GM18498 (cell line): Measurements from ENCODE around the gene DAZAP1.
"Not testable (repeated sequence)": the region's sequence is repeated elsewhere in the genome, so short reads cannot be mapped to it uniquely, and the experiment has no call there.

ENCODE experiments used
- ATAC-seq: cut with Tn5 transposase; IDR thresholded peaks from one replicate; pipeline ENCODE4 v1.9.1; 2021; ENCODE audit warnings: mild to moderate bottlenecking, moderate library complexity; ENCODE audit not compliant: unreplicated experiment

Gene DAZAP1

GRCh38 chr19:1410136-1410786, 2.9 kb downstream of the DAZAP1 start:
- no peak for ATAC-seq

DNA sequence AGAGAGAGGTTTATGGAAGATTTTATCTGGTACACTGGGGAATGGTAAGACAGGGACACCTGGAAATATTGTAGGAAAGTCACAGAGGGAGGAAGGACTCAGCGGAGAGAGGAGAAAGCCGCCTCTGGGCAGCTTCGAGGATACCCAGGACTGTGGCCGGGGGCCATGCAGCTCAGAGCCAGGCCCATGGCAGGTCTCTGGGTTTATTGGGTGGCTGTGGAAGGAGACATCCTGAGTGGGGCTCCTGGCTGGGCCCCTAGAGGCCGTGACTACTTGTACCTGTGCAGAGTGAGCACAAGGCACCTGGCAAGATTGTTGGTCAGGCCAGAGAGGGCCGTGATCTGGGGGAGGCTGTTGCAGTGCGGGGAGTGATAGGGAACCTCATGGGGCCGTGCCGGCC, 3.4 kb downstream of the DAZAP1 start:
- ATAC-seq: no peak

GRCh38 chr19:1411255-1412191, 4.1 kb downstream of the DAZAP1 start:
- no peak for ATAC-seq

DNA sequence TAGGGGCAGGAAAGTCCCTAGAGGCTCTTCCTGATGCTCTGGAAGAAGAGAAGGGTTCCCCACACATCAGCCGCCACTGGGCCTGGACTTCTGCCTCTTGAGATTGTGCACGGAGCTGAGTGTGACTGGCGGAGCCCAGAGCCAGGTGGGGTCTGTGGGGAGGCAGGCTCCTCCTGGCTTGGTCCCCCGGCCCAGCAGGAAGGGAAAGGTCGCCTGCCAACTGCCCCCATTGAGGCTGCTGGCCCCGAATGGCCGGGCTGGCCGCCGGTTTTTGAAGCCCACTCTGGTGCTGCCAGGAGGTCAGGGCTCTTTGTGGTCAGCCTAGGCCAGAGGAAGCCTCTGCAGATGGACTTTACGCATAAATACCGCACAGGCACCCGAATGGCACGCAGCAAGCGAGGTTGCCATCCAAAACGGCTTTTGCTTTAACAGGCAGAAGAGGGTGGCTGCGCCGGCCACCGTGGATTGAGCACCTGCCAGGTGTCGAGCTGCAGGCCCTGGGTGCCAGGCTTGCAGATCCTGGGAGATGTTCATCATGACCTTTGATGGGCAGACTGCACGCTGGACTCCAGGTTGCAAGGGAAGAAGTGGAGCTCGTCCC, 5.0 kb downstream of the DAZAP1 start:
- ATAC-seq: no peak

GRCh38 chr19:1412995-1413800, 5.8 kb downstream of the DAZAP1 start:
- ATAC-seq: no peak

- no peak for ATAC-seq
Observed at GRCh38 chr19:1416014-1416841, 8.8 kb downstream of the DAZAP1 start.

DNA sequence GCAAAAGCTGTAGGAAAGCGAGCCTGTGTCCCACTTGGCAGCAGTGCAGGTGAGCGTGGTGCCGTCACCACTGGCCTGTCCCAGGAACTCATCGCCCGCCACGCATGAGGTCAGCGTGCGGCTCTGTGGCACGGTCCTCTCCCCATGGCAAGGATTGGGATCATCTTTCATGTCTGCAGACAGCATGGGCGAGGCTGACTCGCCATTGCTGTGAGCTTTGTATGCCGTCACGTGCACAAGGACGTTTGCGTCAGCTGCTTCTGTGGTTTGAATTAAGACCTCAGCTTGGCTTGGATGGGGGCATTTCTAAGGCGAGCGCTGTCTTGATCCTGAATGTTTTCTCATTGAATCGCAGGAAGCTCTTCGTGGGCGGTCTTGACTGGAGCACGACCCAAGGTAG, 9.8 kb downstream of the DAZAP1 start:
- no peak for ATAC-seq

DNA sequence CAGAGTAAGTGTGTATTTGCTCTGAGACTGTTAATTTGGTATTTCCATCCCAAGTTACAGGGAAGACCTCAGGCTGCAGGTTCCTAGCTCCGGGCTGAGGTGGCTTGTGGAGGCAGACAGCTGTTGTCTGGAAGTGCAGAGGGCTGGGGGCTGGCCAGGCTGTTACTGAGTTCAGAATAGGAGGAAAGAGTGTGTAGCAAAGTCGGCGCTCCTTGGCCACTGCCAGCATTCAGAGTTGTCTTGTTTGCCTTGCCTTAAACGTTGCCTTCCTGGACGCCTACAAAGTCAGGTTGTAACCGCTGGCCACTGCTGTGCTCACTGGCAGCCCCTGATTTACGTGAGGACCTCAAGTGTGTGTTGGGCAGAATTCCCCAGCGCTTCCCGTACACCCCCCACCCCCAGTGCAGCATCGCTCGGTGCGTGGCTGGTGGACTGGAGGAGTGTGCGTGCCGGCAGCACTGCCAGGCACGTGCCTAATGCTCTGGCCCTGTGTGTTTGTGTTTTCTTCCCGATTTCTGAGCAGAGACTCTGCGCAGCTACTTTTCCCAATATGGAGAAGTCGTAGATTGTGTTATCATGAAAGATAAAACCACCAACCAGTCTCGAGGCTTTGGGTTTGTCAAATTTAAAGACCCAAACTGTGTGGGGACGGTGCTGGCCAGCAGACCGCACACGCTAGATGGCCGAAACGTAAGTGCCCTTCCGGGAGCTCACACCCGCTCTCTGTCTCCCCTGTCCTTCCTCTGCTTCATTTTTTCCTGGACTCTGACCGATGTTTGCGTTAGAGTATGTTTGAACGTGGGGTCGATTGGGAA, 10.5 kb downstream of the DAZAP1 start:
- ATAC-seq: no peak

DNA sequence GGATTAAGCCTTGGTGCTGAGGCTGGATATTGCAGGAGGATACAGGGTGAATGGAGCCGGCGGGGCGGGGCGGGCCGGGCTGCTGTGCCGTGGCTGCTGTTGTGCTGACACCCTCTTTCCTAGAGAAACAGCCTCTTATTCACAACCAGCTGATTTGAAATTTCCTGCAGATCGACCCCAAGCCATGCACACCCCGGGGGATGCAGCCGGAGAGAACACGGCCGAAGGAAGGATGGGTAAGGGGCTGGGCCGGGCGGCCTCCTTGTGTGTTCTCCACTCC, 11.1 kb downstream of the DAZAP1 start:
- ATAC-seq: no peak

GRCh38 chr19:1418951-1419738, 11.8 kb downstream of the DAZAP1 start:
- no peak for ATAC-seq

- not testable (repeated sequence) for ATAC-seq
Observed at GRCh38 chr19:1420085-1420484, 12.7 kb downstream of the DAZAP1 start.

GRCh38 chr19:1420590-1420989, 13.2 kb downstream of the DAZAP1 start:
- ATAC-seq: no peak

GRCh38 chr19:1421218-1421957, 14.0 kb downstream of the DAZAP1 start:
- no peak for ATAC-seq

DNA sequence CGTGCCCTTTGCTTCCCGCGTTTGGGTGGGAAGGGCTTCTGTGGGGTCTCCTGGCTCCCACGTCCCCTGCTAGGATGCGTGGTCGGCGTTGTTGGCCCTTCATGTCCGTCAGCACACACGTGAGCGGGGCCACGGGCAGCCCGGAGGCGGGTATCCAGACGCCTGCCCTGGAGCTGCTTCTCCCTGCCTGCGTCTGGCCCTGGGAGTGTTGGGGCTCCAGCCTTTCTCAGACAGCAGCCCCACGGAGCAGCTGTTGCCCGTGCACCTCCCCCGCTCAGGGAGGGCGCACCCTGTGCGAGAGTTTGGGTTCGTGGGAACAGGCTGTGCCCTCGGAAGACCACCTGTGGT, 14.5 kb downstream of the DAZAP1 start:
- ATAC-seq: no peak

- no peak for ATAC-seq
Observed at GRCh38 chr19:1422360-1422759, 15.0 kb downstream of the DAZAP1 start.

- no peak for ATAC-seq
Observed at GRCh38 chr19:1422943-1423342, 15.6 kb downstream of the DAZAP1 start.

DNA sequence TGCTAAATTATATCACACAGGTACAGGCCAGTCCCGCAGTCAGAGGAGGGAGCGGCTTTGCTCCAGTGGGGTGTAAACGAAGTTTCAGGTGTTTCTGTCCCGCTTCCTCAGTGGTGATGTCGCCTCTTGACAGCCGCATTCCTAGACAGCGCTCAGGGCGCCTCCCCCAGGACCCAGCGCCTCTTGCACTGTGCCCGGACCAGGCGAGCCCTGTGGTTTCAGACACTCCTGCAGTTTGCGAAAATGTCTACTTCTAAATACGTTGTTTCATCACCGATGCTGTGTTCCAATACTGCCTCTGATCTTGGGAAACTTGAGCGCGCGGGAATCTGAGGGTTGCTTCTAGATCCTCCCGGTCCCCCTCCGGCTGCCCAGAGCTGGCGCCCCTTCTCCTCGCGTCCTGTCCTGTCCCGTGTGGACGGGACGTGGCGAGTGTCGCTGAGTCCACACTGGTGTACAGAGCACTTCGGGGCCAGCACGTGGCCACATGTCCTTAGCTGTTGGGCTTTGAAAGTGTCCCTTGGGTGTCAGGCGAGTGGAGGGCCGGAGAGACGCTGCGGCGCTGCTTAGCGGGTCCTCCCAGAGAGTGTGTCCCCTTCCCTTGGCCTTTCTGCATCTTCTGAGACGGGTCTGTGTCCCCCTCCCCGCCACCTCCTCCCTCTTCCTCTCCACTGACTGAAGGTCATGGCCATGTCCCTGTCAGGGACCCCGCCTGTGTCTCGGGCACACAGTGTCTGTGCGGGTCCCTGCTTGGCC, 16.2 kb downstream of the DAZAP1 start:
- ATAC-seq: no peak
